Osteocyte (in vitro differentiated cells): ENCODE measurements around the gene ABI3. TPM values are rescaled to one million over a fixed set of nuclear protein-coding genes. Genes with fewer than 3 reads are reported as not detected.

Experiments used
- DNase-seq: peaks from one replicate; pipeline ENCODE4 v3.0.0; 2021; ENCODE audit warnings: mixed read lengths; ENCODE audit not compliant: unreplicated experiment; ENCODE audit errors: extremely low spot score
- H3K27ac Mint-ChIP-seq: one replicate; pipeline ENCODE4 v1.8.0; 2021; ENCODE audit warnings: mild to moderate bottlenecking, mixed read lengths; ENCODE audit not compliant: unreplicated experiment
- H3K27me3 Mint-ChIP-seq: one replicate; pipeline ENCODE4 v1.8.0; 2021; ENCODE audit warnings: mixed read lengths; ENCODE audit not compliant: unreplicated experiment
- H3K36me3 Mint-ChIP-seq: one replicate; pipeline ENCODE4 v1.8.0; 2021; ENCODE audit warnings: mixed read lengths; ENCODE audit not compliant: unreplicated experiment
- H3K4me1 Mint-ChIP-seq: one replicate; pipeline ENCODE4 v1.8.0; 2021; ENCODE audit warnings: mixed read lengths; ENCODE audit not compliant: unreplicated experiment
- H3K4me3 Mint-ChIP-seq: one replicate; pipeline ENCODE4 v1.8.0; 2021; ENCODE audit warnings: mild to moderate bottlenecking, moderate library complexity, mixed read lengths; ENCODE audit not compliant: unreplicated experiment
- H3K9me3 Mint-ChIP-seq: one replicate; pipeline ENCODE4 v1.8.0; 2021; ENCODE audit warnings: mixed read lengths; ENCODE audit not compliant: unreplicated experiment
- total RNA-seq: library from RNA; stranded (reverse); gene quantifications from 2 replicates; pipeline ENCODE4 v1.2.1, GENCODE V29; 2021
- TF ChIP-seq, protein P1 (sequence below): fragments of 200-600 bp; sonication (generic); IDR thresholded peaks from 2 replicates; pipeline ENCODE4 v1.5.0; 2021; ENCODE audit warnings: antibody characterized with exemption, mild to moderate bottlenecking, moderate library complexity

ABI3 gene
- total RNA-seq, 1 donor from 2014 or later = 0.19 TPM

DNA sequence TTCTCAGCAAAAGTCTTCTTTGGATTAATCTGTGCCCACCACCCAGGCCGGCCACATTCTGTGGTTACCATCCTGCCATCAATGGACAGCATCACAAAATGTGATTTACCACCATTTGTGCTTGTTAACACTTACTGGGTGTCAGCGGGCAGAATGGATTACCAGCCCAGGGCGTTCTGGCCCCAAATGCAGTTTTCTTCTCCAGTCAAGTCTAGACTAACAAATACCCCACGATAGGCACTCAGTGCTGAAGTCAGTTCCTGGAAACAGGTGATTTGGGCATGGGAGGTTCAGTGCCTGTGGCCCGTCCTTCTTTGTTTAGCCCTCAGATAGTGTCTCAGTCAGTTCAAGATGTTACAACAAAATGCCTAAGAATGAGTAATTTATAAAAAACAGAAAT, 58.8 kb downstream of the ABI3 start:
- peaks cover 3% of the 10 kb centered on the region for H3K27me3 Mint-ChIP-seq
- no peaks in the 10 kb centered on the region for H3K4me1 Mint-ChIP-seq
- no peaks in the 10 kb centered on the region for H3K36me3 Mint-ChIP-seq
- H3K9me3 Mint-ChIP-seq = no peaks in the 10 kb centered on the region
- TF ChIP-seq, protein P1, sequence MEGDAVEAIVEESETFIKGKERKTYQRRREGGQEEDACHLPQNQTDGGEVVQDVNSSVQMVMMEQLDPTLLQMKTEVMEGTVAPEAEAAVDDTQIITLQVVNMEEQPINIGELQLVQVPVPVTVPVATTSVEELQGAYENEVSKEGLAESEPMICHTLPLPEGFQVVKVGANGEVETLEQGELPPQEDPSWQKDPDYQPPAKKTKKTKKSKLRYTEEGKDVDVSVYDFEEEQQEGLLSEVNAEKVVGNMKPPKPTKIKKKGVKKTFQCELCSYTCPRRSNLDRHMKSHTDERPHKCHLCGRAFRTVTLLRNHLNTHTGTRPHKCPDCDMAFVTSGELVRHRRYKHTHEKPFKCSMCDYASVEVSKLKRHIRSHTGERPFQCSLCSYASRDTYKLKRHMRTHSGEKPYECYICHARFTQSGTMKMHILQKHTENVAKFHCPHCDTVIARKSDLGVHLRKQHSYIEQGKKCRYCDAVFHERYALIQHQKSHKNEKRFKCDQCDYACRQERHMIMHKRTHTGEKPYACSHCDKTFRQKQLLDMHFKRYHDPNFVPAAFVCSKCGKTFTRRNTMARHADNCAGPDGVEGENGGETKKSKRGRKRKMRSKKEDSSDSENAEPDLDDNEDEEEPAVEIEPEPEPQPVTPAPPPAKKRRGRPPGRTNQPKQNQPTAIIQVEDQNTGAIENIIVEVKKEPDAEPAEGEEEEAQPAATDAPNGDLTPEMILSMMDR = no peak
- H3K4me3 Mint-ChIP-seq = no peak overlapping the region
- H3K27ac Mint-ChIP-seq = no peak overlapping the region
- DNase-seq = no peak

Other genes with a start within 250 kb of the ABI3 start
- not detected in 2 replicates for gene GIP, start 242.1 kb upstream of the ABI3 start, total RNA-seq
- 47.6 and 51.4 TPM in 2 replicates for gene IGF2BP1, start 213.3 kb upstream of the ABI3 start, total RNA-seq
- 0.03 TPM in 2 replicates for gene B4GALNT2, start 77.9 kb upstream of the ABI3 start, total RNA-seq
- gene GNGT2, start 133 bp upstream of the ABI3 start, total RNA-seq = not detected in 2 replicates
- gene PHOSPHO1, start 20.1 kb downstream of the ABI3 start, total RNA-seq = not detected in 2 replicates
- 37.4 and 38.7 TPM in 2 replicates for gene ZNF652, start 151.5 kb downstream of the ABI3 start, total RNA-seq
- gene PHB1, start 204.2 kb downstream of the ABI3 start, total RNA-seq = 128 and 131 TPM in 2 replicates